ENCODE measurements around the gene CACNA1F. TPM values are rescaled to one million over a fixed set of nuclear protein-coding genes. Genes with fewer than 3 reads are reported as not detected.

The CACNA1F gene
- total and polyA plus RNA-seq, 9 of the 15 experiments (the other 6 are each of a cell fraction or from before 2014, with no cell fraction given): under 0.01 to 0.41 (median 0.03) TPM; not detected in 3

DNA sequence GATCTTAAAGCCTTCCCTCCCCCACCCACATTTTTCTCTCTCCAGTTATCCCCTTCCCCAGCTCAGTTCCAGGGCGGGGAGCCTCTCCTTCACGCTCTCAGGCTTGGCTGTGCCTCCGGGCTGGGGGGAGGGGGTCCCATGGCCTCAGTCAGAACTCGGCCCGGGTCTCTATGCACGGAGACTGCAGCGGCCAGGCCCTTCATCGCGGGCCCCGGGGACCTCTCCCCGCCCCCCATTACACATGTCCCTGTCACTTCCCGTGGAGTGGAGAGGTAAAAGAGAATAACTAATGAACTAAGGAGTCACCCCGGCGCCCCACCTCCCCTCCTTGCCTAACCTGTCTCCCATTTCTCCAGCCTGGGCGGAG, 46.1 kb downstream of the CACNA1F start:
- FAIRE-seq: no peak
- peaks cover 9% of the 10 kb centered on the region for H4K20me1 ChIP-seq (replicated peaks; ENCODE audit: control insufficient read depth, insufficient read depth, low read length)
- H3K27ac ChIP-seq (ENCODE audit: extremely low read depth, low read depth, low read length): peak overlapping the region; percentile 91
- no peak overlapping the region for H3K4me3 ChIP-seq
- intact Hi-C loops (cut with micrococcal nuclease) (no loop called here), in situ Hi-C loops (cut with MboI) (no loop called here)
- H3K9me1 ChIP-seq (ENCODE audit: control insufficient read depth, insufficient read depth, low read length): no peaks in the 10 kb centered on the region
- BruUV-seq (replicated peaks): no TSS peak
- 81% methylated on average over 3 of the region's 15 CpGs for WGBS (ENCODE audit: insufficient coverage, low coverage, missing lambda C conversion rate)
- H3K27me3 ChIP-seq (ENCODE audit: control insufficient read depth in 2 of 2, insufficient read depth in 2 of 2, low read length in 2 of 2): no peaks in the 10 kb centered on the region
- POLR2A ChIA-PET: interaction anchor here (0.6 kb wide), 1 partner anchor 172 kb away, joined by 3 read pairs; no protein-coding TSS in a partner anchor
- CTCF ChIA-PET (ENCODE audit: low intra/inter-chr PET ratio): no interaction called here
- H3K9ac ChIP-seq (ENCODE audit: insufficient read depth in 1 of 2, low read depth in 2 of 2, low read length in 2 of 2): peak overlapping the region in 1 of 2 experiments; percentile 93; a peak in 2 of 4 replicates
- no peak for TF ChIP-seq CHD4 (IDR thresholded peaks at IDR 0.05; ENCODE audit: insufficient read depth, insufficient replicate concordance, low read depth, low read length, poor library complexity, severe bottlenecking)
- TF ChIP-seq TRIM24 (IDR thresholded peaks at IDR 0.05): no peak
- TF ChIP-seq KLF6 (CRISPR knock-in tag; IDR thresholded peaks at IDR 0.05; ENCODE audit: borderline replicate concordance): no peak
- TF ChIP-seq ZNF717 (CRISPR knock-in tag; IDR thresholded peaks at IDR 0.05): no peak
- no peak for TF ChIP-seq MXI1 (IDR thresholded peaks at IDR 0.05; ENCODE audit: low read depth, low read length)
- no peak for TF ChIP-seq GTF2E2 (tag; IDR thresholded peaks at IDR 0.05)
- TF ChIP-seq, protein P1, sequence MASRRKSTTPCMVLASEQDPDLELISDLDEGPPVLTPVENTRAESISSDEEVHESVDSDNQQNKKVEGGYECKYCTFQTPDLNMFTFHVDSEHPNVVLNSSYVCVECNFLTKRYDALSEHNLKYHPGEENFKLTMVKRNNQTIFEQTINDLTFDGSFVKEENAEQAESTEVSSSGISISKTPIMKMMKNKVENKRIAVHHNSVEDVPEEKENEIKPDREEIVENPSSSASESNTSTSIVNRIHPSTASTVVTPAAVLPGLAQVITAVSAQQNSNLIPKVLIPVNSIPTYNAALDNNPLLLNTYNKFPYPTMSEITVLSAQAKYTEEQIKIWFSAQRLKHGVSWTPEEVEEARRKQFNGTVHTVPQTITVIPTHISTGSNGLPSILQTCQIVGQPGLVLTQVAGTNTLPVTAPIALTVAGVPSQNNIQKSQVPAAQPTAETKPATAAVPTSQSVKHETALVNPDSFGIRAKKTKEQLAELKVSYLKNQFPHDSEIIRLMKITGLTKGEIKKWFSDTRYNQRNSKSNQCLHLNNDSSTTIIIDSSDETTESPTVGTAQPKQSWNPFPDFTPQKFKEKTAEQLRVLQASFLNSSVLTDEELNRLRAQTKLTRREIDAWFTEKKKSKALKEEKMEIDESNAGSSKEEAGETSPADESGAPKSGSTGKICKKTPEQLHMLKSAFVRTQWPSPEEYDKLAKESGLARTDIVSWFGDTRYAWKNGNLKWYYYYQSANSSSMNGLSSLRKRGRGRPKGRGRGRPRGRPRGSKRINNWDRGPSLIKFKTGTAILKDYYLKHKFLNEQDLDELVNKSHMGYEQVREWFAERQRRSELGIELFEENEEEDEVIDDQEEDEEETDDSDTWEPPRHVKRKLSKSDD (conservative IDR thresholded peaks at IDR 0.05; ENCODE audit: low read length): no peak
- TF ChIP-seq PHF8 (IDR thresholded peaks at IDR 0.05; ENCODE audit: borderline replicate concordance, low read length): no peak
- no peak for TF ChIP-seq STAG1 (CRISPR knock-in tag; IDR thresholded peaks at IDR 0.05; ENCODE audit: borderline replicate concordance)
- TF ChIP-seq XRCC3 (IDR thresholded peaks at IDR 0.05): no peak
- no peak for TF ChIP-seq FIP1L1 (IDR thresholded peaks at IDR 0.05; ENCODE audit: low read depth, low read length, poor library complexity, severe bottlenecking)
- no peak for TF ChIP-seq PYGO2 (tag; IDR thresholded peaks at IDR 0.05)
- TF ChIP-seq MTF1 (CRISPR knock-in tag; IDR thresholded peaks at IDR 0.05; ENCODE audit: borderline replicate concordance): no peak
- TF ChIP-seq DDX20 (tag; IDR thresholded peaks at IDR 0.05; ENCODE audit: low read depth): no peak
- TF ChIP-seq SMARCA5 (IDR thresholded peaks at IDR 0.05): no peak
- H2AFZ ChIP-seq (ENCODE audit: low read depth, low read length): peak overlapping the region; percentile 78; the same call in 1 of the 2 replicates
- H3K4me2 ChIP-seq (ENCODE audit: insufficient read depth, low read length): peak overlapping the region; percentile 90; the same call in 1 of the 2 replicates
- peaks cover 21% of the 10 kb centered on the region; the same call in 1 of the 3 replicates for H3K36me3 ChIP-seq (ENCODE audit: control insufficient read depth, insufficient read depth, low read length)
- no peak for DNase-seq (ENCODE audit: extremely low read depth in 1 of 4, low spot score in 3 of 4)
- no peaks in the 10 kb centered on the region for H3K9me3 ChIP-seq (replicated peaks; ENCODE audit: control insufficient read depth, insufficient read depth, low read depth, low read length)
- no peak for ATAC-seq
- peaks cover 33 to 51% of the 10 kb centered on the region in 2 experiments for H3K4me1 ChIP-seq (replicated peaks in 1 of 2; ENCODE audit: control insufficient read depth in 2 of 2, insufficient read depth in 2 of 2, low read length in 2 of 2)
- H3K79me2 ChIP-seq (ENCODE audit: control insufficient read depth, insufficient read depth, low read length): peaks cover 50% of the 10 kb centered on the region
